OCI-LY3 (cell line): ENCODE results near the gene PLEKHF1.

Source experiments
- H2AFZ ChIP-seq: fragments of 200-600, 300-600 bp; shearing (Covaris generic); 2 replicates; pipeline ENCODE4 v1.6.0; 2014; ENCODE audit warnings: antibody characterized with exemption, low read depth, low read length
- H3K27ac ChIP-seq: fragments of 200-600, 300-600 bp; sonication (generic); 2 replicates; pipeline ENCODE4 v1.5.1; 2014; ENCODE audit warnings: mild to moderate bottlenecking, low read length, moderate library complexity, mixed read lengths
- H3K27me3 ChIP-seq: fragments of 200-600, 300-600 bp; sonication (generic); 2 replicates; pipeline ENCODE4 v1.6.1; 2014; ENCODE audit warnings: low read depth, low read length, mixed read lengths
- H3K36me3 ChIP-seq: fragments of 200-600, 300-600 bp; sonication (generic); replicated peaks from 2 replicates; pipeline ENCODE3; 2014; ENCODE audit warnings: low read depth, low read length, mixed read lengths
- H3K4me1 ChIP-seq: fragments of 300-600, 200-600 bp; sonication (generic); 2 replicates; pipeline ENCODE4 v1.6.1; 2014; ENCODE audit warnings: low read length, mixed read lengths
- H3K4me2 ChIP-seq: fragments of 200-600, 300-600 bp; sonication (generic); 2 replicates; pipeline ENCODE4 v1.6.1; 2014; ENCODE audit warnings: low read length, mixed read lengths
- H3K4me3 ChIP-seq: fragments of 300-600, 200-600 bp; sonication (generic); 2 replicates; pipeline ENCODE4 v1.5.1; 2014; ENCODE audit warnings: antibody characterized with exemption, mild to moderate bottlenecking, low read length, moderate library complexity
- H3K79me2 ChIP-seq: fragments of 300-600, 200-600 bp; shearing (Covaris generic); 2 replicates; pipeline ENCODE4 v1.6.1; 2014; ENCODE audit warnings: mild to moderate bottlenecking, low read length, mixed read lengths
- H3K9ac ChIP-seq: fragments of 300-600, 200-600 bp; shearing (Covaris generic); 2 replicates; pipeline ENCODE4 v1.6.0; 2014; ENCODE audit warnings: mild to moderate bottlenecking, low read length, moderate library complexity
- H3K9me3 ChIP-seq: fragments of 200-600, 300-600 bp; shearing (Covaris generic); 2 replicates; pipeline ENCODE4 v1.6.1; 2014; ENCODE audit warnings: low read length, mixed read lengths; ENCODE audit not compliant: insufficient read depth
- H4K20me1 ChIP-seq: fragments of 200-600, 300-600 bp; sonication (generic); 2 replicates; pipeline ENCODE4 v1.6.1; 2016; ENCODE audit warnings: low read length, mixed read lengths; ENCODE audit not compliant: insufficient read depth
- CTCF ChIP-seq: fragments of 200-600, 300-600 bp; sonication (generic); IDR thresholded peaks from 2 replicates; pipeline ENCODE4 v1.5.1; 2014; ENCODE audit warnings: antibody characterized with exemption, low read length, low read depth
- EZH2phosphoT487 ChIP-seq: fragments of 200-600 bp; shearing (Covaris generic); IDR thresholded peaks from 2 replicates; pipeline ENCODE4 v1.6.1; 2018; ENCODE audit warnings: antibody characterized with exemption, mixed run types, low read depth

Gene PLEKHF1

GRCh38 chr19:29671393-29672160 is 6.3 kb downstream of the PLEKHF1 start:
- Histone ChIP-seq H3K27ac (no peak overlapping the region), H3K9me3 (no peaks in the 10 kb centered on the region), H4K20me1 (no peaks in the 10 kb centered on the region), H3K4me1 (peaks cover 9% of the 10 kb centered on the region), H3K4me3 (no peak overlapping the region), H2AFZ (no peak overlapping the region), H3K4me2 (no peak overlapping the region), H3K27me3 (no peaks in the 10 kb centered on the region), H3K36me3 (no peaks in the 10 kb centered on the region), H3K9ac (no peak overlapping the region), H3K79me2 (no peaks in the 10 kb centered on the region)
- TF ChIP-seq EZH2phosphoT487, result no peak
- TF ChIP-seq CTCF, result no peak

- Histone ChIP-seq H3K4me1 (peaks cover 9% of the 10 kb centered on the region), H3K27ac (no peak overlapping the region), H3K36me3 (no peaks in the 10 kb centered on the region), H3K27me3 (no peaks in the 10 kb centered on the region), H4K20me1 (no peaks in the 10 kb centered on the region), H3K4me2 (no peak overlapping the region), H3K9ac (no peak overlapping the region), H3K4me3 (no peak overlapping the region), H3K79me2 (no peaks in the 10 kb centered on the region), H3K9me3 (no peaks in the 10 kb centered on the region), H2AFZ (no peak overlapping the region)
- TF ChIP-seq EZH2phosphoT487 (no peak), CTCF (no peak)
These were observed 7.2 kb downstream of the PLEKHF1 start for GRCh38 chr19:29672319-29672932.

- H2AFZ ChIP-seq, result no peak overlapping the region
- H3K27me3 ChIP-seq, result no peaks in the 10 kb centered on the region
- H4K20me1 ChIP-seq, result no peaks in the 10 kb centered on the region
- no peaks in the 10 kb centered on the region for H3K9me3 ChIP-seq
- no peaks in the 10 kb centered on the region for H3K79me2 ChIP-seq
- peaks cover 9% of the 10 kb centered on the region for H3K4me1 ChIP-seq
- no peak for TF ChIP-seq CTCF
- no peak for TF ChIP-seq EZH2phosphoT487
- no peaks in the 10 kb centered on the region for H3K36me3 ChIP-seq
- no peak overlapping the region for H3K4me3 ChIP-seq
- H3K27ac ChIP-seq, result no peak overlapping the region
- H3K4me2 ChIP-seq, result no peak overlapping the region
- no peak overlapping the region for H3K9ac ChIP-seq
These were observed 7.7 kb downstream of the PLEKHF1 start for GRCh38 chr19:29672933-29673336.

- Histone ChIP-seq H3K79me2 (no peaks in the 10 kb centered on the region), H3K27me3 (no peaks in the 10 kb centered on the region), H4K20me1 (no peaks in the 10 kb centered on the region), H3K4me3 (no peak overlapping the region), H2AFZ (no peak overlapping the region), H3K9ac (no peak overlapping the region), H3K4me2 (no peak overlapping the region), H3K27ac (no peak overlapping the region), H3K36me3 (no peaks in the 10 kb centered on the region), H3K4me1 (peaks cover 9% of the 10 kb centered on the region), H3K9me3 (no peaks in the 10 kb centered on the region)
- TF ChIP-seq CTCF, result no peak
- no peak for TF ChIP-seq EZH2phosphoT487
These were observed 8.4 kb downstream of the PLEKHF1 start for GRCh38 chr19:29673451-29674371.
